Measurements from ENCODE around the gene HS3ST5. TPM values are rescaled to one million over a fixed set of nuclear protein-coding genes. Genes with fewer than 3 reads are reported as not detected.

HS3ST5 gene
- total and polyA plus RNA-seq, 2 experiments from 2014 or later, result 2.8 to 3.5 TPM

DNA sequence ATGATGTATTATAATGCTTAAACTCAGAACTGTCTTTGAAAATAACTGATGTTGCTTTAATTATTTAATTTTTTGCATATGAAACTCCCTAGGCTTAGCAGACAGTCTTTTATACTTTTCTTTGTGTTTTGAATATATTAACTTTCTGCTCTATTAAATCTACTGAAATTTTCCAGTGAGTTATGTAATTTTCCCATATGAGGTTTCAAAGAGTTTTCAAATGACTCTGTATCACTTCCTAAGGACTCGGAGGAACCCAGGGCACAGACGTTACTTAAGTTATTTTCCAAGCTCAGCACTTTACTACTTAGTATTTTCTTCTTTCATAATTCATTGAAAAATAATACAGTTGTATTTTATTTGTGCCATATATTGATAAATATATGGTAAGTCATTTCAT, 122.6 kb downstream of the HS3ST5 start:
- no peak for ATAC-seq
- peaks cover 10% of the 10 kb centered on the region for H3K36me3 Mint-ChIP-seq (ENCODE audit: low read depth)
- no peaks in the 10 kb centered on the region for H3F3A ChIP-seq (replicated peaks; ENCODE audit: low read depth)
- H4K20me1 ChIP-seq (replicated peaks; ENCODE audit: insufficient read depth), result no peaks in the 10 kb centered on the region
- H3K9me3 Mint-ChIP-seq, result no peaks in the 10 kb centered on the region
- H3K79me2 ChIP-seq (replicated peaks; ENCODE audit: insufficient read depth), result no peaks in the 10 kb centered on the region
- H3K27ac ChIP-seq (ENCODE audit: low read depth), result no peak overlapping the region
- no peaks in the 10 kb centered on the region for H3K27me3 ChIP-seq (ENCODE audit: insufficient read depth)
- H3K4me1 ChIP-seq (ENCODE audit: insufficient read depth), result peaks cover 25% of the 10 kb centered on the region; the same call in 1 of the 2 replicates
- peaks cover 38% of the 10 kb centered on the region for H3K4me1 Mint-ChIP-seq
- H2AFZ ChIP-seq, result no peak overlapping the region
- H3K4me3 Mint-ChIP-seq, result no peak overlapping the region
- H3K9me2 ChIP-seq (ENCODE audit: insufficient read depth), result no peaks in the 10 kb centered on the region
- no peaks in the 10 kb centered on the region for H3K27me3 Mint-ChIP-seq (ENCODE audit: insufficient read depth, low read depth, poor library complexity)
- no peak overlapping the region for H3K4me2 ChIP-seq
- H3K4me3 ChIP-seq, result no peak overlapping the region
- no peak overlapping the region for H3K27ac Mint-ChIP-seq
- no peak for DNase-seq (ENCODE audit: low spot score)
- H3K36me3 ChIP-seq (ENCODE audit: insufficient read depth), result no peaks in the 10 kb centered on the region
- TF ChIP-seq, protein P1, sequence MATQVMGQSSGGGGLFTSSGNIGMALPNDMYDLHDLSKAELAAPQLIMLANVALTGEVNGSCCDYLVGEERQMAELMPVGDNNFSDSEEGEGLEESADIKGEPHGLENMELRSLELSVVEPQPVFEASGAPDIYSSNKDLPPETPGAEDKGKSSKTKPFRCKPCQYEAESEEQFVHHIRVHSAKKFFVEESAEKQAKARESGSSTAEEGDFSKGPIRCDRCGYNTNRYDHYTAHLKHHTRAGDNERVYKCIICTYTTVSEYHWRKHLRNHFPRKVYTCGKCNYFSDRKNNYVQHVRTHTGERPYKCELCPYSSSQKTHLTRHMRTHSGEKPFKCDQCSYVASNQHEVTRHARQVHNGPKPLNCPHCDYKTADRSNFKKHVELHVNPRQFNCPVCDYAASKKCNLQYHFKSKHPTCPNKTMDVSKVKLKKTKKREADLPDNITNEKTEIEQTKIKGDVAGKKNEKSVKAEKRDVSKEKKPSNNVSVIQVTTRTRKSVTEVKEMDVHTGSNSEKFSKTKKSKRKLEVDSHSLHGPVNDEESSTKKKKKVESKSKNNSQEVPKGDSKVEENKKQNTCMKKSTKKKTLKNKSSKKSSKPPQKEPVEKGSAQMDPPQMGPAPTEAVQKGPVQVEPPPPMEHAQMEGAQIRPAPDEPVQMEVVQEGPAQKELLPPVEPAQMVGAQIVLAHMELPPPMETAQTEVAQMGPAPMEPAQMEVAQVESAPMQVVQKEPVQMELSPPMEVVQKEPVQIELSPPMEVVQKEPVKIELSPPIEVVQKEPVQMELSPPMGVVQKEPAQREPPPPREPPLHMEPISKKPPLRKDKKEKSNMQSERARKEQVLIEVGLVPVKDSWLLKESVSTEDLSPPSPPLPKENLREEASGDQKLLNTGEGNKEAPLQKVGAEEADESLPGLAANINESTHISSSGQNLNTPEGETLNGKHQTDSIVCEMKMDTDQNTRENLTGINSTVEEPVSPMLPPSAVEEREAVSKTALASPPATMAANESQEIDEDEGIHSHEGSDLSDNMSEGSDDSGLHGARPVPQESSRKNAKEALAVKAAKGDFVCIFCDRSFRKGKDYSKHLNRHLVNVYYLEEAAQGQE (IDR thresholded peaks at IDR 0.05; ENCODE audit: unreplicated experiment), result no peak
- TF ChIP-seq, protein P2, sequence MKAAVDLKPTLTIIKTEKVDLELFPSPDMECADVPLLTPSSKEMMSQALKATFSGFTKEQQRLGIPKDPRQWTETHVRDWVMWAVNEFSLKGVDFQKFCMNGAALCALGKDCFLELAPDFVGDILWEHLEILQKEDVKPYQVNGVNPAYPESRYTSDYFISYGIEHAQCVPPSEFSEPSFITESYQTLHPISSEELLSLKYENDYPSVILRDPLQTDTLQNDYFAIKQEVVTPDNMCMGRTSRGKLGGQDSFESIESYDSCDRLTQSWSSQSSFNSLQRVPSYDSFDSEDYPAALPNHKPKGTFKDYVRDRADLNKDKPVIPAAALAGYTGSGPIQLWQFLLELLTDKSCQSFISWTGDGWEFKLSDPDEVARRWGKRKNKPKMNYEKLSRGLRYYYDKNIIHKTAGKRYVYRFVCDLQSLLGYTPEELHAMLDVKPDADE (IDR thresholded peaks at IDR 0.05), result no peak
- TF ChIP-seq EZH2phosphoT487 (IDR thresholded peaks at IDR 0.05; ENCODE audit: unreplicated experiment) (no peak), EZH2 (IDR thresholded peaks at IDR 0.05; ENCODE audit: low read depth, unreplicated experiment) (no peak), ZNF331 (CRISPR knock-in tag; IDR thresholded peaks at IDR 0.05; ENCODE audit: low read depth) (no peak), JUNB (IDR thresholded peaks at IDR 0.05; ENCODE audit: unreplicated experiment) (no peak), ZNF114 (CRISPR knock-in tag; IDR thresholded peaks at IDR 0.05) (no peak), NANOG (IDR thresholded peaks at IDR 0.05; ENCODE audit: borderline replicate concordance) (no peak), POLR2AphosphoS5 (IDR thresholded peaks at IDR 0.05; ENCODE audit: low read depth) (no peak), CREB1 (CRISPR knock-in tag; IDR thresholded peaks at IDR 0.05; ENCODE audit: low read depth) (no peak), STAT1 (IDR thresholded peaks at IDR 0.05; ENCODE audit: unreplicated experiment) (no peak)
- TF ChIP-seq, protein P3, sequence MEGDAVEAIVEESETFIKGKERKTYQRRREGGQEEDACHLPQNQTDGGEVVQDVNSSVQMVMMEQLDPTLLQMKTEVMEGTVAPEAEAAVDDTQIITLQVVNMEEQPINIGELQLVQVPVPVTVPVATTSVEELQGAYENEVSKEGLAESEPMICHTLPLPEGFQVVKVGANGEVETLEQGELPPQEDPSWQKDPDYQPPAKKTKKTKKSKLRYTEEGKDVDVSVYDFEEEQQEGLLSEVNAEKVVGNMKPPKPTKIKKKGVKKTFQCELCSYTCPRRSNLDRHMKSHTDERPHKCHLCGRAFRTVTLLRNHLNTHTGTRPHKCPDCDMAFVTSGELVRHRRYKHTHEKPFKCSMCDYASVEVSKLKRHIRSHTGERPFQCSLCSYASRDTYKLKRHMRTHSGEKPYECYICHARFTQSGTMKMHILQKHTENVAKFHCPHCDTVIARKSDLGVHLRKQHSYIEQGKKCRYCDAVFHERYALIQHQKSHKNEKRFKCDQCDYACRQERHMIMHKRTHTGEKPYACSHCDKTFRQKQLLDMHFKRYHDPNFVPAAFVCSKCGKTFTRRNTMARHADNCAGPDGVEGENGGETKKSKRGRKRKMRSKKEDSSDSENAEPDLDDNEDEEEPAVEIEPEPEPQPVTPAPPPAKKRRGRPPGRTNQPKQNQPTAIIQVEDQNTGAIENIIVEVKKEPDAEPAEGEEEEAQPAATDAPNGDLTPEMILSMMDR (conservative IDR thresholded peaks at IDR 0.05; ENCODE audit: low read depth in 2 of 2), result no peak
- TF ChIP-seq, protein P4, sequence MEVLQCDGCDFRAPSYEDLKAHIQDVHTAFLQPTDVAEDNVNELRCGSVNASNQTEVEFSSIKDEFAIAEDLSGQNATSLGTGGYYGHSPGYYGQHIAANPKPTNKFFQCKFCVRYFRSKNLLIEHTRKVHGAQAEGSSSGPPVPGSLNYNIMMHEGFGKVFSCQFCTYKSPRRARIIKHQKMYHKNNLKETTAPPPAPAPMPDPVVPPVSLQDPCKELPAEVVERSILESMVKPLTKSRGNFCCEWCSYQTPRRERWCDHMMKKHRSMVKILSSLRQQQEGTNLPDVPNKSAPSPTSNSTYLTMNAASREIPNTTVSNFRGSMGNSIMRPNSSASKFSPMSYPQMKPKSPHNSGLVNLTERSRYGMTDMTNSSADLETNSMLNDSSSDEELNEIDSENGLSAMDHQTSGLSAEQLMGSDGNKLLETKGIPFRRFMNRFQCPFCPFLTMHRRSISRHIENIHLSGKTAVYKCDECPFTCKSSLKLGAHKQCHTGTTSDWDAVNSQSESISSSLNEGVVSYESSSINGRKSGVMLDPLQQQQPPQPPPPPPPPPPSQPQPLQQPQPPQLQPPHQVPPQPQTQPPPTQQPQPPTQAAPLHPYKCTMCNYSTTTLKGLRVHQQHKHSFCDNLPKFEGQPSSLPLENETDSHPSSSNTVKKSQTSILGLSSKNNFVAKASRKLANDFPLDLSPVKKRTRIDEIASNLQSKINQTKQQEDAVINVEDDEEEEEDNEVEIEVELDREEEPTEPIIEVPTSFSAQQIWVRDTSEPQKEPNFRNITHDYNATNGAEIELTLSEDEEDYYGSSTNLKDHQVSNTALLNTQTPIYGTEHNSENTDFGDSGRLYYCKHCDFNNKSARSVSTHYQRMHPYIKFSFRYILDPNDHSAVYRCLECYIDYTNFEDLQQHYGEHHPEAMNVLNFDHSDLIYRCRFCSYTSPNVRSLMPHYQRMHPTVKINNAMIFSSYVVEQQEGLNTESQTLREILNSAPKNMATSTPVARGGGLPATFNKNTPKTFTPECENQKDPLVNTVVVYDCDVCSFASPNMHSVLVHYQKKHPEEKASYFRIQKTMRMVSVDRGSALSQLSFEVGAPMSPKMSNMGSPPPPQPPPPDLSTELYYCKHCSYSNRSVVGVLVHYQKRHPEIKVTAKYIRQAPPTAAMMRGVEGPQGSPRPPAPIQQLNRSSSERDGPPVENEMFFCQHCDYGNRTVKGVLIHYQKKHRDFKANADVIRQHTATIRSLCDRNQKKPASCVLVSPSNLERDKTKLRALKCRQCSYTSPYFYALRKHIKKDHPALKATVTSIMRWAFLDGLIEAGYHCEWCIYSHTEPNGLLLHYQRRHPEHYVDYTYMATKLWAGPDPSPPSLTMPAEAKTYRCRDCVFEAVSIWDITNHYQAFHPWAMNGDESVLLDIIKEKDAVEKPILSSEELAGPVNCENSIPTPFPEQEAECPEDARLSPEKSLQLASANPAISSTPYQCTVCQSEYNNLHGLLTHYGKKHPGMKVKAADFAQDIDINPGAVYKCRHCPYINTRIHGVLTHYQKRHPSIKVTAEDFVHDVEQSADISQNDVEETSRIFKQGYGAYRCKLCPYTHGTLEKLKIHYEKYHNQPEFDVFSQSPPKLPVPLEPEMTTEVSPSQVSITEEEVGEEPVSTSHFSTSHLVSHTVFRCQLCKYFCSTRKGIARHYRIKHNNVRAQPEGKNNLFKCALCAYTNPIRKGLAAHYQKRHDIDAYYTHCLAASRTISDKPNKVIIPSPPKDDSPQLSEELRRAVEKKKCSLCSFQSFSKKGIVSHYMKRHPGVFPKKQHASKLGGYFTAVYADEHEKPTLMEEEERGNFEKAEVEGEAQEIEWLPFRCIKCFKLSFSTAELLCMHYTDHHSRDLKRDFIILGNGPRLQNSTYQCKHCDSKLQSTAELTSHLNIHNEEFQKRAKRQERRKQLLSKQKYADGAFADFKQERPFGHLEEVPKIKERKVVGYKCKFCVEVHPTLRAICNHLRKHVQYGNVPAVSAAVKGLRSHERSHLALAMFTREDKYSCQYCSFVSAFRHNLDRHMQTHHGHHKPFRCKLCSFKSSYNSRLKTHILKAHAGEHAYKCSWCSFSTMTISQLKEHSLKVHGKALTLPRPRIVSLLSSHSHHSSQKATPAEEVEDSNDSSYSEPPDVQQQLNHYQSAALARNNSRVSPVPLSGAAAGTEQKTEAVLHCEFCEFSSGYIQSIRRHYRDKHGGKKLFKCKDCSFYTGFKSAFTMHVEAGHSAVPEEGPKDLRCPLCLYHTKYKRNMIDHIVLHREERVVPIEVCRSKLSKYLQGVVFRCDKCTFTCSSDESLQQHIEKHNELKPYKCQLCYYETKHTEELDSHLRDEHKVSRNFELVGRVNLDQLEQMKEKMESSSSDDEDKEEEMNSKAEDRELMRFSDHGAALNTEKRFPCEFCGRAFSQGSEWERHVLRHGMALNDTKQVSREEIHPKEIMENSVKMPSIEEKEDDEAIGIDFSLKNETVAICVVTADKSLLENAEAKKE (CRISPR knock-in tag; IDR thresholded peaks at IDR 0.05), result no peak

Measured in GM23338 (cell line).